Epithelial cell of esophagus (primary cell): ENCODE data around the gene PAK3.

Source experiments
- DNase-seq: peaks from one replicate; pipeline ENCODE4 v3.0.0; 2010; ENCODE audit warnings: low read depth
- H3K4me3 ChIP-seq: 2 replicates; pipeline ENCODE4 v1.5.1; 2011; ENCODE audit warnings: mild to moderate bottlenecking, low read length, control low read depth
- CTCF ChIP-seq: IDR thresholded peaks from 2 replicates; pipeline ENCODE4 v1.5.1; 2011; ENCODE audit warnings: low read depth, mild to moderate bottlenecking, low read length, control low read depth, inconsistent platforms; ENCODE audit not compliant: insufficient read depth; ENCODE audit errors: missing control alignments

Gene PAK3

GRCh38 chrX:111088628-111089027 lies 7.4 kb upstream of the PAK3 start:
- TF ChIP-seq CTCF, result no peak
- H3K4me3 ChIP-seq, result no peak overlapping the region

GRCh38 chrX:111090458-111090857 lies 5.5 kb upstream of the PAK3 start:
- no peak overlapping the region for H3K4me3 ChIP-seq
- no peak for TF ChIP-seq CTCF

More at GRCh38 chrX:111088628-111089027, 7.4 kb upstream of the PAK3 start:
- DNase-seq, result no peak

GRCh38 chrX:111098874-111099273 lies 2.9 kb downstream of the PAK3 start:
- no peak overlapping the region for H3K4me3 ChIP-seq
- peak; percentile 57 for TF ChIP-seq CTCF
- peak; percentile 40 for DNase-seq

More at GRCh38 chrX:111090458-111090857, 5.5 kb upstream of the PAK3 start:
- DNase-seq, result no peak

GRCh38 chrX:111100191-111100590 lies 4.2 kb downstream of the PAK3 start:
- H3K4me3 ChIP-seq, result no peak overlapping the region
- TF ChIP-seq CTCF, result peak; percentile 54
- peak; percentile 54 for DNase-seq

GRCh38 chrX:111101580-111101979 lies 5.6 kb downstream of the PAK3 start:
- no peak overlapping the region for H3K4me3 ChIP-seq
- no peak for DNase-seq
- no peak for TF ChIP-seq CTCF

- no peak for TF ChIP-seq CTCF
- DNase-seq, result no peak
- no peak overlapping the region for H3K4me3 ChIP-seq
Measured at GRCh38 chrX:111102636-111103035, 6.6 kb downstream of the PAK3 start.

- no peak for DNase-seq
- no peak overlapping the region for H3K4me3 ChIP-seq
- TF ChIP-seq CTCF, result no peak
Measured at GRCh38 chrX:111103246-111103645, 7.3 kb downstream of the PAK3 start.
